ENCODE results near the gene VPS16. TPM values are rescaled to one million over a fixed set of nuclear protein-coding genes. Genes with fewer than 3 reads are reported as not detected.

The VPS16 gene
- total RNA-seq, 4 donors from 2014 or later = 23.3 to 45.2 (median 26.3) TPM

GRCh38 chr20:2867081-2867864 lies 26.7 kb downstream of the VPS16 start:
- no peak for TF ChIP-seq CTCF (IDR thresholded peaks at IDR 0.05; ENCODE audit: low read depth)

GRCh38 chr20:2869381-2869780 lies 28.8 kb downstream of the VPS16 start:
- TF ChIP-seq CTCF (IDR thresholded peaks at IDR 0.05; ENCODE audit: low read depth) = no peak

- TF ChIP-seq CTCF (IDR thresholded peaks at IDR 0.05; ENCODE audit: low read depth) = no peak
These were observed 30.5 kb downstream of the VPS16 start for GRCh38 chr20:2871111-2871465.

- TF ChIP-seq CTCF (IDR thresholded peaks at IDR 0.05; ENCODE audit: low read depth) = no peak
These were observed 31.3 kb downstream of the VPS16 start for GRCh38 chr20:2871661-2872458.

GRCh38 chr20:2872459-2873009 lies 32.0 kb downstream of the VPS16 start:
- no peak for TF ChIP-seq CTCF (IDR thresholded peaks at IDR 0.05; ENCODE audit: low read depth)

- TF ChIP-seq CTCF (IDR thresholded peaks at IDR 0.05; ENCODE audit: low read depth) = no peak
These were observed 32.6 kb downstream of the VPS16 start, which contains the start of gene PTPRA for GRCh38 chr20:2873010-2873746. Gene PTPRA, plus strand, starts transcription at chr20:2873481. Its CDS starts 90,797 bp downstream, at chr20:2964278.
